Trophoblast cell (in vitro differentiated cells and primary cell): ENCODE data around the gene ABI1. TPM values are rescaled to one million over a fixed set of nuclear protein-coding genes. Genes with fewer than 3 reads are reported as not detected.
A peak's percentile ranks its signal among the peaks of the same experiment; 100 is the strongest.
"Not testable (repeated sequence)": the region's sequence is repeated elsewhere in the genome, so short reads cannot be mapped to it uniquely, and the experiment has no call there.

ENCODE experiments used
- DNase-seq, 2 donors: peaks; one replicate each; pipeline ENCODE4 v3.0.0-alpha.2; 2016
- H2AFZ ChIP-seq: 2 replicates; pipeline ENCODE4 v1.6.1; 2013; ENCODE audit warnings: low read length, moderate library complexity, mild to moderate bottlenecking; ENCODE audit not compliant: insufficient read depth, poor library complexity
- H2AK5ac ChIP-seq: 2 replicates; pipeline ENCODE4 v1.6.1; 2013; ENCODE audit warnings: mild to moderate bottlenecking, low read length
- H2BK120ac ChIP-seq: 2 replicates; pipeline ENCODE4 v1.6.1; 2013; ENCODE audit warnings: low read length, mild to moderate bottlenecking, moderate library complexity; ENCODE audit not compliant: insufficient read depth, poor library complexity
- H2BK12ac ChIP-seq: 2 replicates; pipeline ENCODE4 v1.6.1; 2013; ENCODE audit warnings: mild to moderate bottlenecking, low read length, moderate library complexity
- H2BK5ac ChIP-seq: 2 replicates; pipeline ENCODE4 v1.6.1; 2013; ENCODE audit warnings: low read length, low read depth, moderate library complexity, mild to moderate bottlenecking; ENCODE audit not compliant: poor library complexity
- H3K14ac ChIP-seq: 2 replicates; pipeline ENCODE4 v1.6.1; 2013; ENCODE audit warnings: mild to moderate bottlenecking, low read length
- H3K18ac ChIP-seq: 2 replicates; pipeline ENCODE4 v1.6.1; 2013; ENCODE audit warnings: mild to moderate bottlenecking, low read length
- H3K23ac ChIP-seq: 2 replicates; pipeline ENCODE4 v1.6.1; 2013; ENCODE audit warnings: low read length
- H3K27ac ChIP-seq: 2 replicates; pipeline ENCODE4 v1.5.1; 2013; ENCODE audit warnings: low read depth, mild to moderate bottlenecking, inconsistent platforms, low read length, moderate library complexity
- H3K27me3 ChIP-seq: 2 replicates; pipeline ENCODE4 v1.6.1; 2013; ENCODE audit warnings: inconsistent platforms, mild to moderate bottlenecking, low read length, moderate library complexity; ENCODE audit not compliant: insufficient read depth
- H3K36me3 ChIP-seq, 2 experiments: 1 replicate in 1 of 2; 2 replicates in 1 of 2; pipeline ENCODE4 v1.6.1; 2013; ENCODE audit warnings: low read length in 2 of 2, mild to moderate bottlenecking in 2 of 2, moderate library complexity in 1 of 2; ENCODE audit not compliant: insufficient read depth in 2 of 2, control insufficient read depth in 1 of 2
- H3K4ac ChIP-seq: 2 replicates; pipeline ENCODE4 v1.6.1; 2013; ENCODE audit warnings: low read depth, mild to moderate bottlenecking, low read length, moderate library complexity
- H3K4me1 ChIP-seq, 2 experiments: 1 replicate in 1 of 2; 2 replicates in 1 of 2; pipeline ENCODE4 v1.6.1; 2013; ENCODE audit warnings: low read length in 2 of 2, mild to moderate bottlenecking in 2 of 2, moderate library complexity in 1 of 2; ENCODE audit not compliant: insufficient read depth in 2 of 2, control insufficient read depth in 1 of 2
- H3K4me2 ChIP-seq: 2 replicates; pipeline ENCODE4 v1.6.1; 2013; ENCODE audit warnings: inconsistent platforms, mild to moderate bottlenecking, low read length, moderate library complexity
- H3K4me3 ChIP-seq: 2 replicates; pipeline ENCODE4 v1.5.1; 2013; ENCODE audit warnings: mild to moderate bottlenecking, low read depth, low read length, inconsistent platforms
- H3K79me1 ChIP-seq: one replicate; pipeline ENCODE4 v1.6.1; 2013; ENCODE audit warnings: low read length
- H3K79me2 ChIP-seq: 2 replicates; pipeline ENCODE4 v1.6.1; 2013; ENCODE audit warnings: low read length, mild to moderate bottlenecking; ENCODE audit not compliant: control insufficient read depth, insufficient read depth, poor library complexity
- H3K9ac ChIP-seq: 2 replicates; pipeline ENCODE4 v1.6.1; 2013; ENCODE audit warnings: mild to moderate bottlenecking, low read length
- H3K9me3 ChIP-seq: 2 replicates; pipeline ENCODE4 v1.6.1; 2013; ENCODE audit warnings: low read depth, mild to moderate bottlenecking, control low read depth, inconsistent platforms, low read length; ENCODE audit not compliant: insufficient read depth
- H4K12ac ChIP-seq: 2 replicates; pipeline ENCODE4 v1.6.1; 2013; ENCODE audit warnings: low read depth, mild to moderate bottlenecking, low read length, moderate library complexity
- H4K8ac ChIP-seq: 2 replicates; pipeline ENCODE4 v1.6.1; 2013; ENCODE audit warnings: low read depth, mild to moderate bottlenecking, low read length, moderate library complexity
- H4K91ac ChIP-seq: one replicate; pipeline ENCODE4 v1.6.1; 2013; ENCODE audit warnings: low read depth, mild to moderate bottlenecking, low read length, moderate library complexity
- WGBS: extraction: QIAGEN DNeasy Blood & Tissue Kit; methylation state at CpG from one replicate; pipeline ENCODE4 v1.1.7; 2013; ENCODE audit warnings: missing lambda C conversion rate; ENCODE audit not compliant: insufficient read length, insufficient coverage; ENCODE audit errors: extremely low coverage; 5-methylcytosine and 5-hydroxymethylcytosine counted together
- polyA plus RNA-seq: library from polyadenylated mRNA; stranded (reverse); fragments of 200-250 nt; gene quantifications from 2 replicates; pipeline ENCODE4 v1.2.3, GENCODE V29; 2013

Gene ABI1
- 59.4 and 60.1 TPM in 2 replicates for polyA plus RNA-seq

GRCh38 chr10:26860443-26861204, at the start of gene ABI1:
TSS of gene ABI1 (minus strand) at chr10:26860958. CDS start at chr10:26860863, 95 bp downstream.
- Histone ChIP-seq H3K27me3 (no peaks in the 10 kb centered on the region), H4K12ac (peak within 1 kb of the TSS; percentile 25), H3K79me1 (peaks cover 7% of the 10 kb centered on the region), H2BK5ac (peak within 1 kb of the TSS; percentile 90), H3K14ac (peak within 1 kb of the TSS; percentile 9), H2BK120ac (peak within 1 kb of the TSS; percentile 88), H3K9ac (peak within 1 kb of the TSS; percentile 93), H4K8ac (peak within 1 kb of the TSS; percentile 74), H3K36me3 (no peaks in the 10 kb centered on the region), H2AK5ac (no peak within 1 kb of the TSS), H2AFZ (peak within 1 kb of the TSS; percentile 41), H3K9me3 (no peaks in the 10 kb centered on the region), H3K4me2 (peak within 1 kb of the TSS; percentile 66), H3K4ac (peak within 1 kb of the TSS; percentile 86), H3K4me3 (peak within 1 kb of the TSS; percentile 90), H4K91ac (peak within 1 kb of the TSS; percentile 30), H3K4me1 (no peaks in the 10 kb centered on the region), H2BK12ac (no peak within 1 kb of the TSS), H3K79me2 (peaks cover 8% of the 10 kb centered on the region), H3K27ac (peak within 1 kb of the TSS; percentile 89), H3K23ac (no peak within 1 kb of the TSS), H3K18ac (peak within 1 kb of the TSS; percentile 87)
- no CpG with 5 or more reads among the region's 59 CpGs for WGBS
- DNase-seq, result peak; percentile 96 to 100

GRCh38 chr10:26909753-26910152, 49.0 kb upstream of the ABI1 start:
- H3K79me1 ChIP-seq, result no peaks in the 10 kb centered on the region
- H3K27me3 ChIP-seq, result no peaks in the 10 kb centered on the region
- H3K27ac ChIP-seq, result no peak overlapping the region
- no peaks in the 10 kb centered on the region for H3K36me3 ChIP-seq
- H3K4me3 ChIP-seq, result no peak overlapping the region
- H3K23ac ChIP-seq, result no peak overlapping the region
- no peak overlapping the region for H3K14ac ChIP-seq
- no peak overlapping the region for H3K9ac ChIP-seq
- H4K8ac ChIP-seq, result no peak overlapping the region
- no peaks in the 10 kb centered on the region for H3K79me2 ChIP-seq
- H2AFZ ChIP-seq, result no peak overlapping the region
- no CpG with 5 or more reads among the region's 2 CpGs for WGBS
- H2BK120ac ChIP-seq, result no peak overlapping the region
- no peak overlapping the region for H4K12ac ChIP-seq
- H3K4me1 ChIP-seq, result no peaks in the 10 kb centered on the region
- no peak overlapping the region for H2AK5ac ChIP-seq
- no peak for DNase-seq
- no peak overlapping the region for H3K4me2 ChIP-seq
- peaks cover 7% of the 10 kb centered on the region for H3K9me3 ChIP-seq
- H4K91ac ChIP-seq, result no peak overlapping the region
- H2BK12ac ChIP-seq, result no peak overlapping the region
- no peak overlapping the region for H3K4ac ChIP-seq
- H3K18ac ChIP-seq, result no peak overlapping the region
- no peak overlapping the region for H2BK5ac ChIP-seq

GRCh38 chr10:26905253-26905781, 44.6 kb upstream of the ABI1 start:
- not testable (repeated sequence) for H3K4ac ChIP-seq, H3K4me3 ChIP-seq, H3K79me2 ChIP-seq, H3K27me3 ChIP-seq, H3K9ac ChIP-seq, H3K4me2 ChIP-seq, H3K18ac ChIP-seq, H3K4me1 ChIP-seq, H2AFZ ChIP-seq, H2AK5ac ChIP-seq, H3K9me3 ChIP-seq, DNase-seq, H4K8ac ChIP-seq, H3K36me3 ChIP-seq, H2BK12ac ChIP-seq, H2BK5ac ChIP-seq, H3K27ac ChIP-seq, H3K14ac ChIP-seq, H3K79me1 ChIP-seq, H2BK120ac ChIP-seq, H4K91ac ChIP-seq, H4K12ac ChIP-seq, H3K23ac ChIP-seq
- WGBS, result no CpG with 5 or more reads among the region's 26 CpGs

GRCh38 chr10:26903431-26904217, 42.9 kb upstream of the ABI1 start:
- H4K91ac ChIP-seq, result no peak overlapping the region
- DNase-seq, result no peak
- no peaks in the 10 kb centered on the region for H3K79me1 ChIP-seq
- no peak overlapping the region for H2BK5ac ChIP-seq
- H3K4me3 ChIP-seq, result no peak overlapping the region
- H3K18ac ChIP-seq, result no peak overlapping the region
- H3K79me2 ChIP-seq, result no peaks in the 10 kb centered on the region
- no peak overlapping the region for H3K14ac ChIP-seq
- no peak overlapping the region for H3K4ac ChIP-seq
- no peak overlapping the region for H2BK12ac ChIP-seq
- no peak overlapping the region for H3K4me2 ChIP-seq
- H3K27me3 ChIP-seq, result no peaks in the 10 kb centered on the region
- H2AFZ ChIP-seq, result no peak overlapping the region
- no peak overlapping the region for H3K9ac ChIP-seq
- H3K4me1 ChIP-seq, result no peaks in the 10 kb centered on the region
- no peak overlapping the region for H3K23ac ChIP-seq
- H3K36me3 ChIP-seq, result no peaks in the 10 kb centered on the region
- WGBS, result no CpG with 5 or more reads among the region's 5 CpGs
- no peak overlapping the region for H4K12ac ChIP-seq
- no peak overlapping the region for H2AK5ac ChIP-seq
- H4K8ac ChIP-seq, result no peak overlapping the region
- peaks cover 7% of the 10 kb centered on the region for H3K9me3 ChIP-seq
- no peak overlapping the region for H3K27ac ChIP-seq
- H2BK120ac ChIP-seq, result no peak overlapping the region
